GM12878 (cell line): ENCODE measurements around the gene ACTG1. TPM values are rescaled to one million over a fixed set of nuclear protein-coding genes. Genes with fewer than 3 reads are reported as not detected.

Source experiments
- ATAC-seq: fragments of 200-7000 bp; cut with Tn5 transposase; 3 replicates; pipeline ENCODE4 v1.9.1; 2020; ENCODE audit warnings: mild to moderate bottlenecking, moderate library complexity
- BruUV-seq: library from RNA; stranded (reverse); fragments of 400-500 nt; replicated peaks from 2 replicates; lab custom pipeline; 2021; lab: Mats Ljungman, UMichigan
- CTCF ChIA-PET: fragments of 300-600 bp; sonication (Branson Sonifier 250); formaldehyde crosslinking; extraction: SDS; loops from one replicate; lab custom pipeline; 2021; ENCODE audit warnings: inconsistent platforms; lab: Yijun Ruan, JAX
- POLR2A ChIA-PET: fragments of 350-600 bp; formaldehyde crosslinking; extraction: SDS; loops from one replicate; lab custom pipeline; 2021; ENCODE audit warnings: inconsistent platforms; lab: Charles Lee
- RAD21 ChIA-PET: fragments of 300-600 bp; sonication (Branson Sonifier 250); formaldehyde crosslinking; loops from one replicate; lab custom pipeline; 2023; ENCODE audit warnings: antibody characterized with exemption; ENCODE audit not compliant: unreplicated experiment; lab: Charles Lee
- SMC1A ChIA-PET: fragments of 300-600 bp; sonication (Branson Sonifier 250); formaldehyde crosslinking; loops from one replicate; lab custom pipeline; 2023; ENCODE audit not compliant: unreplicated experiment, uncharacterized antibody; lab: Charles Lee
- DNase-seq: peaks from one replicate; pipeline ENCODE4 v3.0.0-alpha.2; 2011; ENCODE audit warnings: low read depth, low spot score
- FAIRE-seq: peaks from 3 replicates; lab custom pipeline; 2011; peaks lifted over from hg19 to GRCh38; lab: Jason Lieb, UNC
- H2AFZ ChIP-seq: 2 replicates; pipeline ENCODE4 v1.6.0; 2011; ENCODE audit warnings: low read depth, low read length, control low read depth; ENCODE audit not compliant: control insufficient read depth
- H3K27ac ChIP-seq: 2 replicates; pipeline ENCODE4 v1.5.1; 2011; ENCODE audit warnings: control low read depth; ENCODE audit not compliant: control insufficient read depth, insufficient read depth
- H3K27me3 ChIP-seq, 2 experiments: replicated peaks in 1 of 2; 2 replicates each; pipeline versions ENCODE4 v1.6.0 to v1.6.1; 2011; ENCODE audit warnings: low read length in 1 of 2; ENCODE audit not compliant: control insufficient read depth in 2 of 2, insufficient read depth in 2 of 2
- H3K36me3 ChIP-seq, 2 experiments: 2 replicates each; pipeline ENCODE4 v1.5.1; 2011; ENCODE audit warnings: low read length in 1 of 2; ENCODE audit not compliant: control insufficient read depth in 2 of 2, insufficient read depth in 2 of 2
- H3K4me1 ChIP-seq: 2 replicates; pipeline ENCODE4 v1.6.1; 2011; ENCODE audit warnings: mild to moderate bottlenecking, low read length, moderate library complexity, mixed read lengths; ENCODE audit not compliant: control insufficient read depth, insufficient read depth
- H3K4me2 ChIP-seq: 2 replicates; pipeline ENCODE4 v1.6.0; 2011; ENCODE audit warnings: control low read depth; ENCODE audit not compliant: control insufficient read depth, insufficient read depth
- H3K4me3 ChIP-seq: fragments of 200-600 bp; sonication (generic); 2 replicates; pipeline ENCODE4 v1.5.1; 2016
- H3K79me2 ChIP-seq: 2 replicates; pipeline ENCODE4 v1.6.0; 2011; ENCODE audit warnings: low read length; ENCODE audit not compliant: control insufficient read depth, insufficient read depth
- H3K9ac ChIP-seq: 2 replicates; pipeline ENCODE4 v1.8.0; 2011; ENCODE audit warnings: low read length, control low read depth, mixed read lengths; ENCODE audit not compliant: control insufficient read depth, insufficient read depth
- H3K9me3 ChIP-seq: replicated peaks from 3 replicates; pipeline ENCODE4 v1.5.1; 2011; ENCODE audit warnings: mild to moderate bottlenecking, low read length; ENCODE audit not compliant: control insufficient read depth, insufficient read depth
- H4K20me1 ChIP-seq: 2 replicates; pipeline ENCODE4 v1.6.0; 2011; ENCODE audit not compliant: control insufficient read depth, insufficient read depth
- E4F1 ChIP-seq: fragments of 450-650 bp; IDR thresholded peaks from 2 replicates; pipeline ENCODE4 v1.6.1; 2018; ENCODE audit warnings: borderline replicate concordance, mild to moderate bottlenecking; ENCODE audit not compliant: partially characterized antibody
- NR2F1 ChIP-seq: fragments of 450-650 bp; conservative IDR thresholded peaks from 2 replicates; pipeline ENCODE4 v1.6.1; 2017; ENCODE audit warnings: mild to moderate bottlenecking
- RAD21 ChIP-seq: IDR thresholded peaks from 2 replicates; pipeline ENCODE4 v1.6.1; 2011; ENCODE audit warnings: mild to moderate bottlenecking, low read depth, low read length, moderate library complexity; ENCODE audit not compliant: insufficient read depth
- WGBS: methylation state at CpG from one replicate; pipeline ENCODE4 v1.1.6; 2016; ENCODE audit warnings: low lambda C conversion rate; ENCODE audit not compliant: insufficient replicate concordance, insufficient coverage; ENCODE audit errors: missing lambda C conversion rate; 5-methylcytosine and 5-hydroxymethylcytosine counted together
- in situ Hi-C: fragments of 300-500 bp; cut with MboI; formaldehyde crosslinking; loops from 9 replicates; pipeline ENCODE4 v1.14.3; 2018; ENCODE audit warnings: mixed read lengths
- intact Hi-C: fragments of 100-400 bp; cut with micrococcal nuclease; formaldehyde crosslinking; loops from one replicate; pipeline ENCODE4 v1.14.2; 2022; ENCODE audit not compliant: unreplicated experiment
- polyA plus RNA-seq, 11 experiments: library from polyadenylated mRNA; depleted of rRNA in 4 of 11; unstranded in 6 of 11; stranded (reverse) in 5 of 11; fragments of >200 nt; fragmentation: Nextera tagmentation in 4 of 11; fragmentation: Illumina TruSeq in 1 of 11; extraction: Ambion mirVana in 4 of 11; extraction: Trizol in 1 of 11; gene quantifications; 1 replicate in 1 of 11; 2 replicates in 10 of 11; pipeline versions ENCODE4 v1.2.1 to v1.2.3, GENCODE V29; 2011 to 2016; ENCODE audit warnings: inconsistent platforms in 2 of 11, missing spikeins in 2 of 11, low read depth in 1 of 11
- total RNA-seq, 4 experiments: library from RNA; depleted of rRNA in 3 of 4; stranded (reverse); fragments of >200 nt in 3 of 4; fragmentation: Illumina TruSeq in 1 of 4; extraction: Trizol in 1 of 4; gene quantifications; 2 replicates each; pipeline versions ENCODE4 v1.2.1 to v1.2.3, GENCODE V29; 2013 to 2021

ACTG1 gene
- total and polyA plus RNA-seq, 10 of the 15 experiments (the other 5 are each of a cell fraction or from before 2014, with no cell fraction given): 810 to 6,105 (median 3,650) TPM

GRCh38 chr17:81470270-81470943 lies 42.2 kb downstream of the ACTG1 start:
- POLR2A ChIA-PET: no interaction called here
- DNase-seq (no peak), FAIRE-seq (no peak), ATAC-seq (no peak)
- 26% methylated on average over 9 of the region's 9 CpGs for WGBS
- Histone ChIP-seq H3K4me1 (no peaks in the 10 kb centered on the region), H3K4me3 (no peak overlapping the region), H3K36me3 (no peaks in the 10 kb centered on the region), H3K4me2 (no peak overlapping the region), H4K20me1 (no peaks in the 10 kb centered on the region)
- in situ Hi-C loops: no loop called here
- no TSS peak for BruUV-seq
- CTCF ChIA-PET: no interaction called here
- SMC1A ChIA-PET: no interaction called here
- RAD21 ChIA-PET: no interaction called here
- TF ChIP-seq NR2F1 (no peak), RAD21 (no peak)
- TF ChIP-seq, all 136 proteins: peak for 0
- H3K27ac ChIP-seq: no peak overlapping the region
- intact Hi-C loops: no loop called here
- H3K79me2 ChIP-seq: no peaks in the 10 kb centered on the region
- H3K27me3 ChIP-seq: peaks cover 0 to 1% of the 10 kb centered on the region in 2 experiments; a peak in 2 of 4 replicates
- no peaks in the 10 kb centered on the region; the same call in 2 of the 3 replicates for H3K9me3 ChIP-seq
- H3K9ac ChIP-seq: no peak overlapping the region
- H2AFZ ChIP-seq: no peak overlapping the region

GRCh38 chr17:81469266-81469665 lies 43.3 kb downstream of the ACTG1 start:
- H2AFZ ChIP-seq: no peak overlapping the region
- SMC1A ChIA-PET: no interaction called here
- H3K27ac ChIP-seq: no peak overlapping the region
- H3K4me2 ChIP-seq: no peak overlapping the region
- ATAC-seq: no peak
- FAIRE-seq: no peak
- BruUV-seq: no TSS peak
- no peaks in the 10 kb centered on the region for H4K20me1 ChIP-seq
- H3K9me3 ChIP-seq: no peaks in the 10 kb centered on the region; the same call in 2 of the 3 replicates
- H3K4me1 ChIP-seq: no peaks in the 10 kb centered on the region
- in situ Hi-C loops (no loop called here), intact Hi-C loops (no loop called here)
- WGBS: 35% methylated on average over 13 of the region's 13 CpGs
- no peak overlapping the region for H3K9ac ChIP-seq
- POLR2A ChIA-PET: no interaction called here
- H3K36me3 ChIP-seq: no peaks in the 10 kb centered on the region
- CTCF ChIA-PET: no interaction called here
- RAD21 ChIA-PET: no interaction called here
- no peak overlapping the region for H3K4me3 ChIP-seq
- TF ChIP-seq E4F1: no peak
- no peak for DNase-seq
- H3K79me2 ChIP-seq: no peaks in the 10 kb centered on the region
- H3K27me3 ChIP-seq: peaks cover 0 to 1% of the 10 kb centered on the region in 2 experiments; a peak in 2 of 4 replicates
